ENCODE measurements around the gene ZNF487.
"Not testable (repeated sequence)": the region's sequence is repeated elsewhere in the genome, so short reads cannot be mapped to it uniquely, and the experiment has no call there.

DNA sequence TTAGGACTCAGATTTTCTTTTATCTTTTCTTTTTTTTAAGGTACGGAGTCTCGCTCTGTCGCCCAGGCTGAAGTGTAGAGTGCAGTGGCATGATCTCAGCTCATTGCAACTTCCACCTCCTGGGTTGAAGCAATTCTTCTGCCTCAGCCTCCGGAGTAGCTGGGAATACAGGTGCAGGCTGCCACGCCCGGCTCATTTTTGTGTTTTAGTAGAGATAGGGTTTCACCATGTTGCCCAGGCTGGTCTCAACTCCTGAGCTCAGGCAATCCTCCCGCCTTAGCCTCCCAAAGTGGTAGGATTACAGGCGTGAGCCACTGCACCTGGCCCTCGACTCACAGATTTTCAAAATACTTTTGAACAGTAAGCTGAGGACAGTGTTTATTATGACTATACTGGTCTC lies 17.1 kb downstream of the ZNF487 start:
- TF ChIP-seq STAT1 (IDR thresholded peaks at IDR 0.05; ENCODE audit: unreplicated experiment); POLR2AphosphoS5 (IDR thresholded peaks at IDR 0.05; ENCODE audit: low read depth); CTCF (conservative IDR thresholded peaks at IDR 0.05; ENCODE audit: low read depth in 2 of 2); CREB1 (CRISPR knock-in tag; IDR thresholded peaks at IDR 0.05; ENCODE audit: low read depth): not testable (repeated sequence)
- TF ChIP-seq, protein P1, sequence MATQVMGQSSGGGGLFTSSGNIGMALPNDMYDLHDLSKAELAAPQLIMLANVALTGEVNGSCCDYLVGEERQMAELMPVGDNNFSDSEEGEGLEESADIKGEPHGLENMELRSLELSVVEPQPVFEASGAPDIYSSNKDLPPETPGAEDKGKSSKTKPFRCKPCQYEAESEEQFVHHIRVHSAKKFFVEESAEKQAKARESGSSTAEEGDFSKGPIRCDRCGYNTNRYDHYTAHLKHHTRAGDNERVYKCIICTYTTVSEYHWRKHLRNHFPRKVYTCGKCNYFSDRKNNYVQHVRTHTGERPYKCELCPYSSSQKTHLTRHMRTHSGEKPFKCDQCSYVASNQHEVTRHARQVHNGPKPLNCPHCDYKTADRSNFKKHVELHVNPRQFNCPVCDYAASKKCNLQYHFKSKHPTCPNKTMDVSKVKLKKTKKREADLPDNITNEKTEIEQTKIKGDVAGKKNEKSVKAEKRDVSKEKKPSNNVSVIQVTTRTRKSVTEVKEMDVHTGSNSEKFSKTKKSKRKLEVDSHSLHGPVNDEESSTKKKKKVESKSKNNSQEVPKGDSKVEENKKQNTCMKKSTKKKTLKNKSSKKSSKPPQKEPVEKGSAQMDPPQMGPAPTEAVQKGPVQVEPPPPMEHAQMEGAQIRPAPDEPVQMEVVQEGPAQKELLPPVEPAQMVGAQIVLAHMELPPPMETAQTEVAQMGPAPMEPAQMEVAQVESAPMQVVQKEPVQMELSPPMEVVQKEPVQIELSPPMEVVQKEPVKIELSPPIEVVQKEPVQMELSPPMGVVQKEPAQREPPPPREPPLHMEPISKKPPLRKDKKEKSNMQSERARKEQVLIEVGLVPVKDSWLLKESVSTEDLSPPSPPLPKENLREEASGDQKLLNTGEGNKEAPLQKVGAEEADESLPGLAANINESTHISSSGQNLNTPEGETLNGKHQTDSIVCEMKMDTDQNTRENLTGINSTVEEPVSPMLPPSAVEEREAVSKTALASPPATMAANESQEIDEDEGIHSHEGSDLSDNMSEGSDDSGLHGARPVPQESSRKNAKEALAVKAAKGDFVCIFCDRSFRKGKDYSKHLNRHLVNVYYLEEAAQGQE (IDR thresholded peaks at IDR 0.05; ENCODE audit: unreplicated experiment), result not testable (repeated sequence)

Measured in GM23338 (cell line).